Liver (tissue), 3 donors: ENCODE data around the gene TRIM38.

Experiments used
- CTCF ChIP-seq: fragments of 150-350 bp; IDR thresholded peaks from 2 replicates; pipeline ENCODE4 v1.5.1; 2017; ENCODE audit warnings: improper control_type of control experiment, low read depth, low read length; ENCODE audit not compliant: missing input control
- EGR1 ChIP-seq, 2 donors: IDR thresholded peaks; 2 replicates each; pipeline ENCODE4 v1.6.1; 2016 to 2018; ENCODE audit warnings: antibody characterized with exemption in 2 of 2, low read depth in 2 of 2
- GABPA ChIP-seq, 2 donors: IDR thresholded peaks in 1 of 2; conservative IDR thresholded peaks in 1 of 2; 2 replicates each; pipeline ENCODE4 v1.6.1; 2016; ENCODE audit warnings: antibody characterized with exemption in 2 of 2, mild to moderate bottlenecking in 1 of 2, moderate library complexity in 1 of 2
- HNF4A ChIP-seq, 2 donors: conservative IDR thresholded peaks; 2 replicates each; pipeline ENCODE4 v1.6.1; 2016; ENCODE audit warnings: antibody characterized with exemption in 2 of 2, mild to moderate bottlenecking in 2 of 2
- JUND ChIP-seq, 2 donors: IDR thresholded peaks; 2 replicates each; pipeline ENCODE4 v1.6.1; 2016; ENCODE audit warnings: antibody characterized with exemption in 2 of 2
- MAX ChIP-seq: IDR thresholded peaks from 2 replicates; pipeline ENCODE4 v1.6.1; 2016; ENCODE audit warnings: antibody characterized with exemption
- RAD21 ChIP-seq, 2 donors: IDR thresholded peaks; 2 replicates each; pipeline ENCODE4 v1.6.1; 2016; ENCODE audit warnings: antibody characterized with exemption in 2 of 2, mild to moderate bottlenecking in 2 of 2
- REST ChIP-seq: IDR thresholded peaks from 2 replicates; pipeline ENCODE4 v1.6.1; 2016; ENCODE audit warnings: antibody characterized with exemption, mild to moderate bottlenecking
- TAF1 ChIP-seq: conservative IDR thresholded peaks from 2 replicates; pipeline ENCODE4 v1.6.1; 2016; ENCODE audit warnings: antibody characterized with exemption, mild to moderate bottlenecking
- ZBTB33 ChIP-seq: IDR thresholded peaks from 2 replicates; pipeline ENCODE4 v1.6.1; 2016; ENCODE audit warnings: antibody characterized with exemption
- donor health status: healthy.
- donor health status: healthy.

- no peak for TF ChIP-seq ZBTB33
- TF ChIP-seq CTCF: no peak
- TF ChIP-seq TAF1: no peak
- no peak for TF ChIP-seq JUND (IDR thresholded peaks at IDR 0.05)
- TF ChIP-seq GABPA (IDR thresholded peaks at IDR 0.05 in 1 of 2, conservative IDR thresholded peaks at IDR 0.05 in 1 of 2): no peak
- TF ChIP-seq RAD21 (IDR thresholded peaks at IDR 0.05): no peak
- no peak for TF ChIP-seq EGR1 (IDR thresholded peaks at IDR 0.05; ENCODE audit: low read depth in 2 of 2)
- no peak for TF ChIP-seq MAX
- TF ChIP-seq REST: no peak
- TF ChIP-seq HNF4A (conservative IDR thresholded peaks at IDR 0.05): no peak
These were observed 25.2 kb downstream of the TRIM38 start for GRCh38 chr6:25987845-25988244.
